SIG-M5 treated with dmso at 0.1 percent for 504 hours (cell line): ENCODE results near the gene KPNB1.
"Not testable (repeated sequence)": the region's sequence is repeated elsewhere in the genome, so short reads cannot be mapped to it uniquely, and the experiment has no call there.

ENCODE experiments used
- DNase-seq: peaks from one replicate; lab custom pipeline; 2025; ENCODE audit not compliant: unreplicated experiment; lab: John Stamatoyannopoulos, UW

KPNB1 gene

DNA sequence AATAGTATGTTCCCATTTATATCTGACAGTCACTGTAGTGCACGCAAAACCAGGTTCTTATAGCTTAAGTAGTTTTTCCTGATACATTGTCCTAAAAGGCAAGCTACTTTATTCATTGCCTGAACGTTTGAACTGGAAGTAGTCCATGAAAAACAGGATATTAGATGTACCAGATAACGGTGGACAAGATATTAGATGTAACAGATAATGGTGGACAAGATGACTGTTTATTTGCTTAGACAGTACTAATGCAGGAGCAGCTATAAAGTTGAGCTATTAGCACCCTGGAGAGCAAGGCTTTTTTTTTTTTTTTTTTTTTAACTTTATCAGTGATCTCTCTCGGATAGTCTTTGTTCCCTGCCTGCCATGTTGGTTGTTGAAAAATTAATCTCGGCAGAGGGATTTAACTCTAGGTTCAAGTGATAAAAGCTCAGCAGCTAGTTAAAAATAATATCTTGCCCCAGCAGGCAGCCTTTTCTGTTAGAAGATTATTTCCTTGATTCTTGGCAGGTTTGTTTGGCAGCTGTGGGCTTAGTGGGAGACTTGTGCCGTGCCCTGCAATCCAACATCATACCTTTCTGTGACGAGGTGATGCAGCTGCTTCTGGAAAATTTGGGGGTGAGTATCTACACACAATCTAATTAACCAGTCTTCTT lies 26.9 kb downstream of the KPNB1 start:
- DNase-seq = no peak

DNA sequence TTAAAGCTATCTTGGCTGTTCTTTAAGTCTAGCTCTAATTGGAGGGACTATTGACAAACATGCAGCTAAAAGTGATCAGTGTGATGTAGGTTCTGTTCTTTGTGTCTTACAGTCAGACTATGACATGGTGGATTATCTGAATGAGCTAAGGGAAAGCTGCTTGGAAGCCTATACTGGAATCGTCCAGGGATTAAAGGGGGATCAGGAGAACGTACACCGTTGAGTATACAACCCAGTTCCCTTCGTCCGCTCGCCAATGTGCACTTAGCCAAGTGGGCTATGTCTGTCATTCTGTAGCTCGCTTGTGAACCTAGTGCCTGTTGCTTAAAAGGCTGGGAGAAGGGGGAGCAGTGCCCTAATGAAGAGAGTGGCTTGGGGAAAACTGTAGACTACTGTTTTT lies 28.5 kb downstream of the KPNB1 start:
- no peak for DNase-seq

DNA sequence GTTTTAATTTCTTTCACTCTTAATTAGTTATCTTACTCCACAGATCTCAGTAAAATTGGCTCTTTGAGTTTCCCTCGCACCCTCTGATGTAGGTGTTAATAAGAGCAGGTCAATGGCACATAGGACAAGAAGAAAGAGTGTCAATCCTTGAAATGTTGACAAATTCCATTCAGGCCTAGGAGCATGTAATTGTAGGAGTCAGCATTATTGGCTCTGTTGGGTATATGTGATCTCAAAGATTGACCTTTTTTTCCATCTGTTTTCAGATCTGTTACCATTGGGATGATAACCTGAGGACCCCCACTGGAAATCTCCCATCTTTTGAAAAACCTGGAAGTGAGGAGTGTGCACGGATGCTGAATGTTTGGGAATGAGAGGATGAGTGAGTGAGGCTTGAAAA lies 32.4 kb downstream of the KPNB1 start:
- DNase-seq = no peak

DNA sequence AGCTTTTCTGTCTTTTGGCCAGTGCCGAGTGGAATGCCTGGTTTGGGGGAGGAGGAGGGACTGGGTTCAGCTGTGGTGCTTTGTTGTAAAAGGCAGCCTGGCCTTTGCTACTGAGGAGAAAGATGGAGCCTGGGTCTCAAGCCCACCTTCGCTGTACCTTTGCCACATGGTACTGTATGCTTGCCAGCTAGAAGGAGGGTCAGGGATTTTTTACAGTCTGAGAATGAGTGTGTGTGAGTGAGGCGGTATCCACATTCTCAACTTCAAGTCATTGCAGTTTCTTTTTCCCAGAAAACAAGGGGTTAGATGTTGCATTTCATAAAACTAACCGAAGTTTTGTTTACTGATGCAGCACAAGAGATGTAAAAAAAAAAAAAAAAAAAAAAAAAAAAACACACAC lies 33.0 kb downstream of the KPNB1 start:
- DNase-seq = not testable (repeated sequence)

DNA sequence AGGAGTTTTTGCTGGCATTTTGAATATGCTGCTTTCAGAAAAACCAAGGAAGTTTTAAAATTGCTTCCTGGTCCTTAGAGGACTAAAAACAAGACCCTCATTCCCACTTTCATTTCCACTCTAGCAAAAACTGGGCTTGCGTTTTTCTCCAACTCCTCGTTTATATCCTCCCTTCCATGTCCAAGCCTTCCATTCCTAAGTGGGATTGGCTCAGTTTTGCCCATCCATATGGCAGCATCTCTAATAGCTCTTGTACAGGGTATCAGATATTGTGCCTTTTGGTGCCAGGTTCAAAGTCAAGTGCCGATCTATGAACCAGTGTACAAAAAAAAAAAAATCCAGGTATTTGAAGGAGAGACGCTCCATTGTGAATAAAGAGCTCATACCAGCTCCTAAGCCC lies 34.3 kb downstream of the KPNB1 start:
- no peak for DNase-seq

DNA sequence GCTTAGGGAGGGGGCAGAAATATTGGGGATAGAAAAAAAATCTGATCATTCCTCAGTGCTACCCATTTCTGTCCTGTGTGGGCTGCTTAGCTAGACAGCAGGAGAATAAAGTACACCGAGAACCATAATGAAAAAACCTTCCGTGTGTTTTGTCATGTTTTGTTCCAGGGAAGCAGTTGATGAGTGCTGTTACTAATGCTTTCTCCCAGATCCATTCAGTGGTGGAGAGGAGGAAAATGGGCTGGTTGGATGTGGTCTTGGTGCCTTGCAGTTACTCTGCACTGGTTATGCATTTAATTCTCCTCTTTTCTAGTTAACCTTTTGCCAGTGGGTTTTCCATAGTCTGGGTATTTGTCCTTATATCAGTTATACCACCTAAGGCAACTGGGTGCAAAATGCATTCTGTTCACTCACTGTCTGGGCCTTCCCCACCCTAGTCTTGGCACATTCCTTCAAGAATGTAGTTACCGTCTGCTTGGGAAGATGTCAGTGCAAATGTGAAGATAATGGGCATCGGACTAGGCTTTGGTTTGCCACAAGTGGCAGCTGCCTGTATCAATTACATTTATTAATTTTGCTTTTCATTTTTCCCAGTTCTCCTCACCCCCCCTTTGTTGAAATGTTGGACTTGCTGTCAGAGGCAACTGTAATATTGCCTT lies 34.9 kb downstream of the KPNB1 start:
- DNase-seq = no peak

DNA sequence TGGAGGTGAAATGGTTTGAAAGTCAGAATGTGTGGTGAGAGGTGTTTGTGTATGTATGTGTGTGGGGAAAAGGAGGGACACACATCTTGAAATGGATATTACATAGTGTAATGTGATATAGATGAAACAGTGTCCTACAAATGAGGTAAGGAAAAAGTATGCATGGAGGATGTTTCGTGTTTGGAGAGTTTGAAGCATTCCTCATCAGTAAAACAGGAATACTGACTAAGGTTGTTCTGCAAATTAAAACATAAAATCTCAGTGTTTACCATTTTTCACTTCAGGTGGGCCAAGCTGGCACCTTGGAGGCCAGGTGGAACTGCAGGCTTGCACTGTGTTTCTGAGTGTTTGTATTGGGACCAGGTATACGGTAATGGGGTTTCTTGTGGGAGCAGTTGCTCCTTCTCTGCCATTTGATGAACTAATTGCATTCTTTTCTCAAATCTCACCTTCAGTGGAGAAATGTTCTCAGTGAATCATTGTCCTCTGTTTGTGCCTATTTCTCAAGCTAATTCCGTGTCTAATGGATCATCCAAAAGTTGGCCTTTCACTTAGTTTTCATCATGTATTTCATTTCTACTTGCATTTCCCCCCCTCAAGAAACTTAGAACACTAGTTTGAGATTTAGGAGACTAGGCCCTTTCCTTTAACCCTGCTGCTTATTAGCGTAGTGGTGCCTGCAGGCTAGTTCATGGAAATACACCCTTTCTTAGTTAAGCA lies 36.0 kb downstream of the KPNB1 start:
- no peak for DNase-seq

DNA sequence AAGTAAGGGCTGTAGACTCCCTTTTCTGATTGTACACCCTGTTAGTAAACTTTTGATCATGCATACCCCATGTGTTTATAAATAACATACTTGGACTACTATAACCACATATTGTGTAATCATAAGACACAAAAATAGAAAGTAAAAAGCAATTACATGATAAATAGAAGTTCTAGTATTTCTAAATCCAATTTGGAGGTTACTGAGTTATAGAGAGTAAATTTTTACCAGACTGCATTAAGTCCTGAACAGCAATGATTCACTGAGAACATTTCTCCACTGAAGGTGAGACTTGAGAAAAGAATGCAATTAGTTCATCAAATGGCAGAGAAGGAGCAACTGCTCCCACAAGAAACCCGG lies 36.5 kb downstream of the KPNB1 start:
- no peak for DNase-seq

DNA sequence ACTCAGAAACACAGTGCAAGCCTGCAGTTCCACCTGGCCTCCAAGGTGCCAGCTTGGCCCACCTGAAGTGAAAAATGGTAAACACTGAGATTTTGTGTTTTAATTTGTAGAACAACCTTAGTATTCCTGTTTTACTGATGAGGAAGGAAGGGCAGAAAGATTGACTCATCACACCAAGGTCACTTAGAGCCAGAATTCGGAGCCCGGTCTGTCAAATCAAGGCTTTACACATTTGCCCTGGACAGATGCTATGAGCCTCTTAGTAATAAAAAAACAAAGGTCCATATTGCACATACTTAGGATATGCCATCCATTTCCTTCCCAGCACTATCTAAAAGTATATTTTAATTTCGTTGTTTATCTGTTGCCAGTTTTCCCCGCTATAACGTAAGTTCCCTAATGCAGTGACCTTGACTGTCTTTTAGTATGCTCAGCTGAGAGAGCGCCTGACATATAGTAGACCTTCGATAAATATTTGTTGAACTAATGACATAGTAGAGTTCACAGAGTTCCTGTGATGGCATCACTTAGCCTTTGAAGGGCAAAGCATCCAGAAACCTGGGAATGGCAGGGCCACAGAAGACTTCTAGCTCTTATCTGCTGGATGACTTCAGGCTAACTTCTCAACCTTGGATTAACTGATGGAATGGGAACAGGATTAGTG lies 37.1 kb downstream of the KPNB1 start:
- DNase-seq = no peak

DNA sequence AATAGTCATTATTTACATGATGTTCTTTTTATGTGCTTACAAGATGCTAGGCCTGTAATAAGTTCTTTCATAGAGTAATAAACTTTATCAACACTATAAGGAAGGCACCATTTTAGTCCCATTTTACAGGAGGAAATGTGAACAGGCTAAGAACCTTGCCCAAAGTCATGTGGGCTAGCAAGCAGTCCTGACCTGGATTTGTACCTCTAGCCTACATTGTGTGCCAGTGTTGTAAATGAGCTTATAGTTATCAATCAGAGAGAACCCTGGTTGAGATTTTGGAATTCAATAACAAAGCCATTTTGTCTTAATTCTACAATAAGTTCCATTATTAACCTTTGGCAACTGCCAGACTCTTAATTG lies 37.6 kb downstream of the KPNB1 start:
- no peak for DNase-seq

DNA sequence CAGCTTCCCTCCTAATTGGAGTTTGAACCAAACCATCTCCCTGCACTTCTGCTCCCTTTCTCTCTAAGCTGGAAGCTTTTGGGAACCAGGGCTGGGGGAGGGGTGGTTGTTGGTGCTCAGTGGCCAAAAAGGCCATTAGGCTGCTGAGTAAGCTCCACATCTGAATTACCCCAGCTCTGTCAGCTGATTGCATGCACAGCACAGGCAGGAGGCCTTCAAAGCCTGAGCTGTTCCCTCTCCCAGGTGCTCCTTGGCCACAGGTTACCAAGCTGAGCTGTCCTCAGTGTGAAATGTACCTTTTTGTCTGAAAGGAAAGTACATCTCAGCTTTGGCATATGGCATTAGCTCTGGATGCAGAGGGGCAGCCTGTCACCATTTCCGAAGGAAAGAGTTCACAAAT lies 38.0 kb downstream of the KPNB1 start:
- no peak for DNase-seq

DNA sequence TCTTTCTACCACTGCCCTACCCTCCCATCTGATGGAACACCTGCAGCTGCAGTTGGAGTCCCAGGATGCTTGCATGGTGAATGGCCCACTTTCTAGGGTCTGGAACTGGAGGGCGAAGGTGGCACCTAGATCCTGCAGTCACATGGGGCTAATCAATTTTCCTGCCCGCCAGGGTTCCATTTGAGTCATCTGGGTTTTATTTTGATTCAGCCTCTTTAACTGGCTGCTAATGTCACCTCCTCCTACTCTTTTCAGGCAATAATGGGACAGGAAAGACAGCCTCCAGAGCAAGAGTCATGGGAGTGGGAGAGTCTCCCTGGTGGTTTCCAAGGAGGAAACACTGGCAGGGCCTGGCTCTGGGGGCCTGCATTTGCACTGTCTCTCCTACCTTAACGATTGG lies 40.4 kb downstream of the KPNB1 start:
- DNase-seq = no peak

DNA sequence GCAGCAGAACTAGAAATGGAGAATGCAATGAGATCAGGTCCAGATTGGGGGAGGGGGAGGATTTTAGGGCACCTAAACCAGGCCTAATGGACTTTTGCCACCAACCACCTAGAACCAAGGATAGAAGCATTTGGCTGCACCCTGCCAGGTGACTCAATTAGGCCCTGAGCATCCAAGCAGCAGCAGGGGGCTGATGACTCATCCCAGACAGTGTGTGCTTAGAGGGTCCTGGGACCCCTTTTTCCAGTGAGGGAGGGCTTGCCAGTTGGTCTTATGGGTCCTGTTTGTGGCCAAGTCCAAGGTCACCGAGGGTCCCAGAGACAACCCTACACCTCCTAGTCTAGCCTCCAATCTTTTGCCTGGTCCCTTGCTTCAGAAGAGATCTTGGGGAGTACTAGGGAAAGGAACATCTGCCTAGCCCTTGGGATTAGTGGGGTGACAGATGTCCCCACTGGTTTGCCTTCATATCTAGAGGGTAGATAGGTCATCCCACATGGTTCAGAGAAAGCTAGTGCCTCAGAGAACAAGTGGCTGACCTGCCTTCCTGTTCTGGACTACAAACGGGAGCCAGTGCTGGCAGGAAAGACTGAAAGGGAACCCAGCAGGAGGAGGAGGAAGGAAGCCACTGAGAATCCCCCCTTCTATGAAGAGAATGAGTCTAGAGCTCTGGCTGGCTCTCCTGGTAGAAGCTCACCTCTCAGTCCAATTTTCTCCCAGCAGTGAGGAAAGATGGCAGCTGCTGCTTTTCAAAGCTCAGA lies 42.6 kb downstream of the KPNB1 start:
- no peak for DNase-seq

DNA sequence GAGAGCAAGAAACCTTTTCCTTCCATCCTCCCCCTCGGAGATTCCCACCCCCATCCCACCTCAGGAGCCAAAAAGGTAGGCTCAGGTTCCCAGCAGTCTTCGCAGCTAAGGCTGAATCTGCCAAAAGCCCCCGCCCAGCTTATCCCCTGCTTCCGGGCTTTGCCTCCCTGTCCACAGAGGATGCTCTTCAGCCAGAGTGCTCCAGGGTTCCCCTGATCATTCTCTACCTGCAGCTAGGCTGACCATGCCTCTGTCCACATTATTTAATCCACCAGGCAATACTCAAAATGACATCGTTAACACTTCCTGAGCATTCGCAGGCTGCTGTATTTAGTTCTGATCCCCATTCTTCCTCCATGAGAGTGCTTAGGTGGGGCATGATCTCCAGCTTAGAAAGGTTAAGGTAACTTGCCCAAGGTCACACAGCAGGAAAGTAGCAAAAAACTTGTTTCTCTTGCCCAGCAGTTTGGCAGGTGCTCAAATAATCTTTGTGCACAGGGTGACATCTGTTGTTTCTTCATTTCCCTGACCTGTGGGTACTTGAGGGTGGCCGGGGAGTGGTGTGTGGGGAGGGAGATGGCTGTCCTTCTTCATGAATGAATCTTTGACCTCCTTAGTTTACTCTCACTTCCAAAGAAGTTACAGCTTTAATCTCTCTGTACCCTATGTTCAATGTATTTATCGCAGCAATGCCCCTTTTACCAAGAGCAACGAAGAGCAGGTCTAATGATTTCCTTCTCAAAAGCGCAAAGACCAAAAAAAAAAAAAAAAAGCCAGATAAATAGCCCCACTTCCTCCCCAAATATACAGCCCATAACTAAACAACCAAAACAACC lies 43.4 kb downstream of the KPNB1 start:
- DNase-seq = no peak

DNA sequence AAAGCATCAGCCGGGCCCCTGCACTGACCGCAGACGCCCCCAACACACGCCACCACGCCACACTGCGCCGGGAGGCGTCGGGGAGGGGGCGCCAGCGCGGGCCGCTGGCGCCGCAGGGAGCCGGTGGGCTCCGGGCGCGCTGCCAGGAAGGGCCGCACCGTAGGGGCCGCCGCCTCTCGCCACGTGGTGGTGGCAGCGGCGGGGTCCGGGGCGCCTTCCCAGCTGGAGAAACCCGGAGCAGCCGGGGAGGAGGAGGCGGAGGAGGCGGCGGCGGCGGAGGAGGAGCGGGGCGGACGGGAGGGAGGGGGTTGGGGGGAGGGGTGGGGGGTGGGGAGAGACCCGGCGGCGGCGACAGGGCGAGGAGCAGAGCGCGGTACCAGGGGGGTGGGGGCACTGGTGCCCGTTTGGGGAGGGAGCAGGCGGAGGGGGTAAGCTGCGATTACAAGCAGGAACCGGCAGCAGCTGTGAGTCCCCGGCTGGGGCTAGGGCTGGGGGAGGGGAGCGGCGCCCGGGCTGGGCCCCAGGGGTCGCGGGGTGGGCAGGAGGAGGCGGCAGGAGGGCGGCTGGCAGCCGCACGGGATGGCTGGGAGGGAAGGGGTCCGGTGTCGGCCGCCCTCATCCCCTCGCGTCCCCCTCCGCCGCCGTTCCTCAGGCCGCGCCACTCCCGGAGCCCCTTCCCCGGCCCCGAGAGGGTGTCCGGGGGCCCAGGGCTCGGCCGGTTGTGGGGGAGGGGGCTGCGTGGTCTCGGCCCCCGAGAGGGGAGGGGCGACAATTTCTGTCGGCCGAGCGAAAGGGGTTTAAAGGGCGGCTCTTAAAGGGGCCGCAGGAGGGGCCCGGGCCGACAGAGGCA lies 44.2 kb downstream of the KPNB1 start, which contains the start of gene TBKBP1:
TSS of gene TBKBP1 (plus strand) at position 431 of the 850 bp plus-strand sequence. CDS start 1,952 bp downstream, outside the sequence.
- DNase-seq = peak; percentile 64

DNA sequence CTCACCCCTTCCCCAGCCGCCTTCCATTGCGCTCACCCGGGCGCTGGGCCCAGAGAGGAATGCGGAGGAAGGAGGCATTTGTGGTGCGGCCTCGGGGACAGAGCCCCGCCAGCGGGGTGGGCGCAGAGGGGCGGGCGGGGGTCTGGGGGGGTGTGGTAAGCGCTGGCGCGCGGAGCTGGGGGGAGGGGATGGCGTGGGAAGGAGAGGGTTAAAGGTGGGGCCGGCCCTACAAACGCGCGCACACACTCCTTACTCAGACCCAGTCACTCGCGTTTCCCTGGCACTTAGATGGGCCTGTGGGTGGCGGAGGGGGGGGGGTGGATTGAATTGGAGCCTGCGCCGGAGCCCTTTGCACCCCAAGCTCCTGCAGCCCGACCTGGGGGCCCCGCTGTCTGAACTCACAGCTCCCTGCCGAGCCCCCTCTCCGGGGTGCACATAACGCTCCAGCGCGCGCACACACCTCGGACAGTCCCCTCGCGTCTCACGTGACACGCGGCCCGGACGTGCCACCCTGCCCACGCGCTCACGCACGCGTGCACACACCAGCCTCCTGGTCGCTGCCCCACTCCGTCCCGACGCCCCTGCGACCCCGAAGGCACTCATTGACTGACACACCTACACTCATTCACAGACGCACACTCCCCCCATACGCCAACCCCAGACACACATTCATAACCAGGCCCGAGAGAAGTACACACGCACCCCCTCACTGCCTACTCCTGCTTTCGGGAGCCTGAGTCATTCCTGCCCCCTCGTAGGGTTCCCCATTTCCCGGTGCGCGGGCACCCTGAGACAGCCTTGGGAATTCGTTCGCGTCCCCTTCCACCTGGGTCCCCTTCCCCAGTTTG lies 45.1 kb downstream of the KPNB1 start:
- peak; percentile 57 for DNase-seq

DNA sequence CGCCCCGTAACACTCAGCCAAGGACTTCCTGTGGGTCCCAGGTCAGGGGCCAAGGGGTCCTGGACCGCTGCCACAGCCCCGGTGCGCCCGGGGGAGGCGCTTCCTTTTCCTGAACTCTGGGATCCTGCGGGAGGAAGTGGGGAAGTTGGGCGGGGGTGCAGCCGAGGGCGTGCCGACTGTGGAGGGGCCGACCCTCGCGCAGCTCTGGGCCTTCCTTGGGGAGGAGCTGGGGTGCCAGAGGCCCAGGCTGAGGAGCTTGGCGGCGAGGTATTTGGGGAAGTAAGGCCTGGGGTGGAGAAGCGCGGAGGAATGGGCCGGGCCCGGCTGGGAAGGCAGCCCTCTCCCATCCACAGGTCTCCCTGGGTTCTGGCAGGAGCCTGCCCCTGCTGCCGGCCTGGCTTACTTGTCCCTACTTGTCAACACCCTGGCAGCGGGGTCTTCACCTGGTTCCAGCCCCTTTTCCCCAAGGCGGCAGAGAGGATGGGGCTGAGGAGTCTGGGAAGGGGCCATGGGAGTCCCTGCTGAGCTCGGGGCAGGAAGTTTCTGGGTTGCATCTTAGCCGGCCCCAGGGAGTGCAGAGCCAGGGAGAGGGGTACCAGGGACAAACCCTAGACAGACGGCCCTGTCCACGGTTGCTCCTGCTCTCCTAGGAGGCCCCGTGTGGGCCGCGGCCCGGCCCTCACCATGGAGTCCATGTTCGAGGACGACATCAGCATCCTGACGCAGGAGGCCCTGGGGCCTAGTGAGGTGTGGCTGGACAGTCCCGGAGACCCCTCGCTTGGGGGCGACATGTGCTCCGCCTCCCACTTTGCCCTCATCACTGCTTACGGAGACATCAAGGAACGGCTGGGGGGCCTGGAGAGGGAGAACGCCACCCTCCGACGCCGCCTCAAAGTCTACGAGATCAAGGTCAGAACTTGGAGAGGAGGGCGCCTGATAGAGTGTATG lies 46.0 kb downstream of the KPNB1 start:
- DNase-seq = peak; percentile 83
